Activated gamma-delta T cell treated with anti-CD3 and anti-CD28 coated beads, Interleukin-2, amount 50 U/mL, for 16 hours (primary cell): ENCODE results near the gene KRTAP4-6.
"Not testable (repeated sequence)": the region's sequence is repeated elsewhere in the genome, so short reads cannot be mapped to it uniquely, and the experiment has no call there.

ENCODE experiments used
- DNase-seq: peaks from one replicate; pipeline ENCODE4 v3.0.0-alpha.2; 2020; ENCODE audit warnings: low read depth

The KRTAP4-6 gene

GRCh38 chr17:41140360-41141131 is at the start of gene KRTAP4-6:
Gene KRTAP4-6, minus strand, starts transcription at chr17:41140544. Its CDS starts 57 bp downstream, at chr17:41140487.
- no peak for DNase-seq

GRCh38 chr17:41189837-41190318 is 49.5 kb upstream of the KRTAP4-6 start, which contains the start of gene KRTAP9-1:
Gene KRTAP9-1, plus strand, starts transcription at chr17:41189887. Its CDS starts 0 bp downstream, at chr17:41189887.
- not testable (repeated sequence) for DNase-seq

- DNase-seq = no peak
These were observed 46.5 kb upstream of the KRTAP4-6 start for GRCh38 chr17:41186872-41187271.

DNA sequence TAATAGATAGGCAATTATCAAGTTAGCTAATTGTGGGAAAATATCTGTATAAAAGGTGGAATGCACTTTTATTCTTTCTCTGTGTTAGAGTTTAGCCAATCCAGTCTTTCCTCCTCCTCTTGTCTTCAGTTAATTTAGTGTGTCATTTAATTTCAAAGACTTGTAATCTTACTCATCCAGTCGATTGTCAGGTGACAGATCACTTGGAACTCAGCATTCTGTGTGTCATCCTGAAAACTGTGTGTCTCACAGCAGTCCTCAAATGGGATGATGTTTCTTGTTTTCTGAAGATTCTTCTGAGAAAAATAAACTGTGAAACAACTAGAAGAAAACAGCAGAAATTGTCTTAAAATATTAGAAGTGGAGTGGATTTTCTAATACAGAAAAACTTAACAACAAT is 44.7 kb upstream of the KRTAP4-6 start:
- no peak for DNase-seq

DNA sequence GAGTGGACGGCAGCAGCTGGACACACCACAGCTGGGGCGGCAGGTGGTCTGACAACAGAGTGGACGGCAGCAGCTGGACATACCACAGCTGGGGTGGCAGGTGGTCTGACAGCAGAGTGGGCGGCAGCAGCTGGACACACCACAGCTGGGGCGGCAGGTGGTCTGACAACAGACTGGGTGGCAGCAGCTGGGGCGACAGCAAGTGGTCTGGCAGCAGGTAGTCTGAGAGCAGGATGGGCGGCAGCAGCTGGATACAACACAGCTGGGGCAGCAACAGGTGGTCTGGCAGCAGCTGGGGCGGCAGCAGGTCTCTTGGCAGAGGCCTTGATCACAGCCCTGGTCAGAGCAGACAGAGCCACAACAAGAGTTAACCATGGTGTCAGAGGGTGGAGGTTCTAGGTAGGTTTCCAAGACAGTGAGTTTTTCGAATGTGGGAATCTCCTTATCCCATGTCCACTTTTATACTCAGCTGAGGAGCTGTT is 44.2 kb upstream of the KRTAP4-6 start, which contains the start of gene KRTAP4-1:
Gene KRTAP4-1, minus strand, starts transcription at position 432 of the 482 bp plus-strand sequence. Its CDS starts 57 bp downstream, at position 375.
- no peak for DNase-seq

GRCh38 chr17:41178843-41179616 is 38.7 kb upstream of the KRTAP4-6 start:
- no peak for DNase-seq

GRCh38 chr17:41178341-41178740 is 38.0 kb upstream of the KRTAP4-6 start:
- DNase-seq = no peak

GRCh38 chr17:41177727-41178271 is 37.5 kb upstream of the KRTAP4-6 start, which contains the start of gene KRTAP4-2:
Gene KRTAP4-2, minus strand, starts transcription at chr17:41178221. Its CDS starts 57 bp downstream, at chr17:41178164.
- no peak for DNase-seq

DNA sequence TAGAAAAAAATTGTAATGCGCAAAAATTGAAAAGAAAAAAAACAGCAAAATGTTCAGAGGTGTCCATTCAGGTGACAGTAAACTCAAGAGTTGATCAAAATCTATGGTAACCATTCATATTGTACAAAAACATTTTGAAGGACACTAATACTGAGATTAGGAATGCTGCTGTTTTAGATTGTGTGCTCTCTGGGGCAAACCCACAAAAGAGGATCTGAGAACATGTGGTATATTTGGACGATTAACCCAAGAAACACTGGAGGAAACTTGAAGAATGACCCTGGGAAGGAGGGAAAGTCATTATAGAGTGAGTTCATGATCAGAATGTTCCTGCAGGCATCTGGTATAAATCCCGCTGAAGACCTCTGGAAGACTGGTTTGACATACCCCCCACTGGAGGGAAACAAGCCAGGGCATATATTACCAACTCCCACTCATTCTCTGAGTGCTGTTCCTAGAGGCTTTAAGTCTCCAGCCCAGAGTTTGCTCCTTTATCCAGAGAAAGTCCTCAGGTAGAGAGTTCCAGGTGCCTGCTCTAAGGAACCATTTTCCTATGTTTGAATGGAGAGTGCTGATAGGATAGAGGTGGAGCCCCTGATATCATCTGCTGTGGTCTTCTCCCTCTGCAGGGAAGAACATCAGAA is 36.5 kb upstream of the KRTAP4-6 start:
- no peak for DNase-seq

DNA sequence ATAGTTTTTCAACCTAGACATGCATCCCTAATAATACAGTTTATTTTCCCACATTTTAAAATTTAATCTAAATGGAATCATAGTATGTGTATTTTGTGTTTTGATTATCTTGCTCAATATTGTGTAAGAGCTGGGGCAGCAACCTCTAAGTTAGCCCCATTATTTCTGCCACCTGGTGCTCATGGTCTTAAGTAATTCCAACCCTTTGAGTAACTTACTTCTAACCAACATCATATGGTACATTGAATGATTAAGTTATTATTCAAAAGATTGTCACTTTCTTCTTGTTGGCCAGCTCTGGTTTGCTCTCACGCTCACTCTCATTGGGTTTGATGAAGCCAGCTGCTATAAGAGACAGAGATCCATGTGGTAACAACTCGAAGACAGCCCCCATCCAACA is 31.5 kb upstream of the KRTAP4-6 start:
- no peak for DNase-seq

GRCh38 chr17:41168121-41168520 is 27.8 kb upstream of the KRTAP4-6 start, which contains the start of gene KRTAP4-3:
Gene KRTAP4-3, minus strand, starts transcription at chr17:41168221. Its CDS starts 49 bp downstream, at chr17:41168172.
- no peak for DNase-seq

GRCh38 chr17:41167561-41167960 is 27.2 kb upstream of the KRTAP4-6 start:
- no peak for DNase-seq

DNA sequence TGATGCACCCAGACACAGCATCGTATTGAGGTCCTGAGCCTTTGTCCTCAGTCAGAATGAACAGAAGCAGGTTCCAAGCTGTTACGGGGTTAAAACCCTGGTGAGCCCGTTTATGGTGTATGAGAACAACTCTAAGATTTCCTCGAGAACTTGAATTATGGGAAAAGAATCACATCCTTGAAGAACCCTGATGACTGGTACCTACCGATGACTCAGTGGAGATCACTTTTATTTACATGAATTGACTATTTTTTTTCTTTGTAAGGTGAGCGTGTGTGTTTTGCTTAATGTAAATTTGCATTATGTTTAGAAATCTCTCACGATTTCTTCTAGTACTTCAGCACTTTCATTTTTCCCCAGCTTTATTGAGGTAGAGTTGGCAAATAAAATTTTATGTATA is 23.5 kb upstream of the KRTAP4-6 start:
- no peak for DNase-seq

GRCh38 chr17:41160648-41161047 is 20.3 kb upstream of the KRTAP4-6 start, which contains the start of gene KRTAP4-4:
Gene KRTAP4-4, minus strand, starts transcription at chr17:41160748. Its CDS starts 57 bp downstream, at chr17:41160691.
- no peak for DNase-seq

- DNase-seq = not testable (repeated sequence)
These were observed 19.8 kb upstream of the KRTAP4-6 start for GRCh38 chr17:41160190-41160589.

DNA sequence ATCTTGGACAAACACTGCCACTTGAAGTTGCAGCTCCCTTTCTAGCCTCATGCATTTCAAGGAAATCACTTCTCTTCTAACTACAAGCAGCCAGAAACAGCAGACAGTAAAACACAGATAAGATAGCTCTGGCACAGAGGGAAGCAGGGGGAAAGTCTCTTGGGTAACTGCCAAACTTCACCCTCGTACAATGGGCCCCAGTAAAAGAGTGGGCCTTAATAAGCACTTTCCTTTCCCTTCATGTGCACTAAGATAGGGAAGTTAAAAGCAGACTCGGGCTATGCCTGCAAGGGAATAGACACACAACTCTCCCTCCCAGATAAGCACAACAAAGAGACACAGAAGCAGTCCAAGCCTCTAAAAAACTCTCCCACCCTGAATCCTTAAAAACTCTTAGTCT is 13.5 kb upstream of the KRTAP4-6 start:
- DNase-seq = no peak

GRCh38 chr17:41151525-41151924 is 11.2 kb upstream of the KRTAP4-6 start:
- no peak for DNase-seq

DNA sequence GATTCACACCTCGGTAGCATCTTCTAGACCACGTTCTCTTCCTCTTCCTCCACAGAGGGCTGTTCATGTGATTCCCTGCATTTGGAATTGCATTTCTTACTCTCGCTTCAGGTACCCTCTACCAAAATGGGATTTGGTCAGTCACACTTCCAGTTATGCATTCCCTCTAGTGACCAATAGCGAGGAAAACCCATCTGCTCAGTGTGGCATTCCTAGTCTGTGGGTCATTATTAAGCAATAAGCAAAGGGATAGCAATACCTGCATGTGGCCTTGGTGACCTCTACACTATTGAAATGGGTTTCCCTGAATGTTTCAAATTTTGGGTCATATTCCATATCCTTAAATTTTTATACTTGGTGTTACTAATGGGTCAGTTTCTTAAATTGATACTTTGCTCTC is 9.7 kb upstream of the KRTAP4-6 start:
- DNase-seq = no peak

- no peak for DNase-seq
These were observed 9.3 kb upstream of the KRTAP4-6 start, which contains the start of gene KRTAP4-5 for GRCh38 chr17:41149652-41149985. Gene KRTAP4-5, minus strand, starts transcription at chr17:41149825. Its CDS starts 58 bp downstream, at chr17:41149767.

DNA sequence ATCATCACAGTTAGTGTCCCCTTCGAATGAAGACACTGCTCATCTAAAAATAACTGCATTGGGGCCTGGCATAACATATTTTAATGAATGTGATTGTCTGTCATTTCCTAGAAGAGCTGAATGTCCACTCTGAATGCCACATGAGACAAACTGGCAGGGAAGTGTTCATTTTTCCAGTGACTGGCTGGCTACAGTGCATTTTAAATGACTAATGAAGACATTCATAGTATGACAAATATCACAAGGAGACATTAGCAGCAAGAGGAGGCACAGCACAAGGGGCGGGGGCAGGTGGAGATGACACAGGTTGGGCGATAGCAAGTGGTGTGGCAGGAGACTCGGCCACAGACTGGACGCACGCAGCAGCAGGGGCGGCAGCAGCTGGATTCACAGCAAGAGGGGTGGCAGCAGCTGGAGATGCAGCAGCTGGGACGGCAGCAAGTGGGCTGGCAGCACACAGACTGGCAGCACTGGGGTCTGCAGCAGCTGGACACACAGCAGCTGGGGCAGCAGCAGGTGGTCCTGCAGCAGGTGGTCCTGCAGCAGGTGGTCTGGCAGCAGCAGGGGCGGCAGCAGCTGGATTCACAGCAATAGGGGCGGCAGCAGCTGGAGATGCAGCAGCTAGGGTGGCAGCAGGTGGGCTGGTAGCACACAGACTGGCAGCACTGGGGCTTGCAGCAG is 8.8 kb upstream of the KRTAP4-6 start:
- not testable (repeated sequence) for DNase-seq
